ENCODE data around the gene IGFL4.

IGFL4 gene

DNA sequence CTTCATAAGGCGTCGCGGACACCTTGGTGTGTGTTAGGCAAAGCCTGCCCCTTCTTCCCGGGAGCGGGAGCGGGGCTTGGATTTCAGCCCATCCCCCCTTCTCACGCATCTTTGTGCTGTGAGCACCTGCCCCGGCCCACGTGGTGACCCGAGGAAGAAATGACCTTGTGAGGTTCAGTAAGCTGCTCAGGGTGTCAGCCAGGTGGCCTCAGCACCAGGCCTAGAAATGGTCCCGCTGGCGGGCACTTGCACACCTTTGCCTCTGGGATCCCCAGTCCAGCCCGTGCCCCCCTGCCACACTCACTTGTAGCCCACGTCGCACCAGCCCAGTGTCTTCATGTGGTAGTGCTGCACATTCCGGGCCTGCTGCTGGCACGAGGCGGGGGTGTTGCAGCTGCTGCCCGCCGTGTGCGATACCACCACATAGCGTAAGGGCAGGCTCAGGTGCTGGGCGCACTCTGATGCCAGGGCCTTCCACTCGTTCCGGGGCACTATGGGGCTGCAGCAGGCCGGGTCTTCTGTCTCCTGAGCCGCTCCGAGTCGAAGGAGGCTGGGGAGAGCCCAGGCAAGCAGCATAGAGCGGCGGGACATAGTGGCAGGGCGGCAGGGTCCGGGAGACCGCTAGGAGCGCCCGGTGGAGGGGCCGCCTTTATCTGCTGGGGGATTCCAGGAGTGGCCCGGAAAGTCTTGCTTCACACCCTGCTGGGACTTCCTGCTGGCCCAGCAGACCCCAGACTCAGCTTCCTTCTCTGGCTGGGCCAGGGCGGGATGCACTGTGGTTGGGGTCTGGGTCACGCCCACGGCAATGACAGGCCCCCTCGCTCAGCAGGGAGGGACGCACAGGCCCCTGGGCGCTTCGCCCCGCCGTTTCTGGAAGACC lies 18.1 kb downstream of the IGFL4 start, which contains the start of gene PGLYRP1:
Gene PGLYRP1 (minus strand): TSS at position 623 of the 880 bp plus-strand sequence. CDS start 32 bp downstream, at position 591.
- no peak for FAIRE-seq
- DNase-seq (ENCODE audit: insufficient read length, low spot score): no peak

DNA sequence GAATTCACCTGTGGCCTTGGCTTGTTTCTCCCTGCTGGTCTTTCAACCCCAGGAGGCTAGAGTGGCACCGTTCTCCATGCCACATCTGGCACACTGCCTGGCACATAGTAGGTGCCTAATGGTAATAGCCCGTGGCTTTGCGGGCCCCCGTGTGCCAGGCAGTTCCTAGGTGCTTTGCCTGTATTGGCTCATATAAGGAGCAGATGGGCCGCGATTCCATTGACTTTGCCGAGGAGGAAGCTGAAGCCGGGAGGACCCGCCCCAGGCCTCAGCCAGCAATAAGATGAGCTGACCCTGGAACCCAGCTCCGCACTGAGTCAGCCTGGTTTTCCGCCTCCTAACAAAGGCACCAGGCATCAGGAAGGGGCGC lies 18.8 kb downstream of the IGFL4 start:
- no peak for DNase-seq (ENCODE audit: insufficient read length, low spot score)
- no peak for FAIRE-seq

- no peak for DNase-seq (ENCODE audit: insufficient read length, low spot score)
- FAIRE-seq: no peak
Observed at GRCh38 chr19:46021531-46022041, 19.2 kb downstream of the IGFL4 start.

DNA sequence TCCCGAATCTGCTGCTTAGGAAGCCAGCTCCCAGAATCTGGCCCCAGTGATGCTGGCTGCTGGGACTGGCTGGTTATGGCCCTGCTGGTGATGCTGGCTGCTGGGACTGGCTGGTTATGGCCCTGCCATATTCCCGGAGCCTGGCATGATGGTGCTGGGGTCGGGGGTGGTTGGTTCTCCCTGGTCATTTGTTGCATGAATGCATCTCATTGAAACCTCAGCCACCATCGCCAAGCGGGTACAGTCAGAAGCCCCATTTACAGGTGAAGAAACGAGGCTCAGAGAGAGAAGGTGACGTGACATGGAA lies 20.0 kb downstream of the IGFL4 start:
- no peak for DNase-seq (ENCODE audit: insufficient read length, low spot score)
- FAIRE-seq: no peak

DNA sequence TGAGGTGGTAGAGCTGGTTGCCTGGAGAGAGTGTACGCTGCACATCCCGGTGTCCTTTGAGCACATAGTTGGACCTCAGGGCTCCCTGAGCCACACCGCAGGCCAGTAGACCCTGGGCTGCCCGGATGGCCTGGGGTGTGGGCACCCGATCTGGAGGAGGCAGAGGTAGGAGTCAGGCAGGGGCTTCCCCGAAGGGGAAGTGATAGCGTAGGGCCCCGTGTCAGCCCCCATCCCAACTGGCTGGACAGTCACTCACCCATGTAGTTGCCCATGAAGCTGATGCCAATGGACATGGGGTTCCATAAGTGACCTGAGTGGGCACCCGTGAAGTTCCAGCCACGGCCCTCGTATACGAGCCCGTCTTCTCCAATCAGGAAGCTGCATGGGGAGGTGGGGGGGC lies 21.5 kb downstream of the IGFL4 start:
- DNase-seq (ENCODE audit: insufficient read length, low spot score) (no peak), FAIRE-seq (no peak)

GRCh38 chr19:46018729-46019251 lies 22.0 kb downstream of the IGFL4 start:
- DNase-seq (ENCODE audit: insufficient read length, low spot score): no peak
- no peak for FAIRE-seq

GRCh38 chr19:46017874-46018675 lies 22.7 kb downstream of the IGFL4 start:
- FAIRE-seq (no peak), DNase-seq (ENCODE audit: insufficient read length, low spot score) (no peak)

DNA sequence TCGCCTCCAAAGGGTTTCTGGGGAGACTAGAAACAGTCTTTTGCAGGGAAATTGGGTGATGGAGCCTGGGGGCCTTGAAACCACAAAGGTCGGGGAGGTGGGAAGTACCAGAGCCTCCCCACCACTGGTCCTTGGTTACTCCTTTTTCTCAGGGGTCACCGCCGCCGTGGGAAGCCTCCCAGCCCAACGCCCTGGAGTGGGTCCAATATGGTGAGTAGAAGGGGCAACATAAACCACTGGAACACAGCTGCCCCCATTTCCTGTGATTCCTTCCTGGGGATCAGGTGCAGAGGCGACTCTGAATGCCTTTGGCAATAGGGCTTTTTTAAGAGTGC lies 23.7 kb downstream of the IGFL4 start:
- no peak for FAIRE-seq
- no peak for DNase-seq (ENCODE audit: insufficient read length, low spot score)

- FAIRE-seq: peak; percentile 94
- DNase-seq (ENCODE audit: insufficient read length, low spot score): peak; percentile 88
Observed at GRCh38 chr19:46016426-46017094, 24.2 kb downstream of the IGFL4 start.

GRCh38 chr19:46015687-46016425 lies 24.9 kb downstream of the IGFL4 start:
- DNase-seq (ENCODE audit: insufficient read length, low spot score) (no peak), FAIRE-seq (no peak)

- no peak for FAIRE-seq
- peak; percentile 78 for DNase-seq (ENCODE audit: insufficient read length, low spot score)
Observed at GRCh38 chr19:46014941-46015686, 25.7 kb downstream of the IGFL4 start.

DNA sequence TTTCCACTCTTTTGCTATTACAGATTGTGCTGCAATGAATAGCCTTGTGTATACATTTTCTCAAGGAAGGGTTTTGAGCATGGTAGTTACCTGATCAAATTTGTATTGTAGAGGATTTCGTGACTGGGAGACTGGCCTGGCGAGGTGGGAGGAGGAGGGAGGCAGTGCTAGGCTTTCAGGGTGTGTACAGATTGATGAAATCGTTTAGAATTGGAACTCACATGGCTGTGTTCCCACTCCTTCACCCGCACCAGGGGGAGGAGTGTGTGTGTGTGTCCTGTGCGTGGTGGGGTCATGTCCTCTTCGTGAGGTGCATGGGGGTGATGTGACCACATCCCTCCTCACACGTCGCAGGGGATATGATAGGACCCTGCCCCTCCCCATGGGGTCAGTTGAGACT lies 26.3 kb downstream of the IGFL4 start:
- DNase-seq (ENCODE audit: insufficient read length, low spot score) (no peak), FAIRE-seq (no peak)

DNA sequence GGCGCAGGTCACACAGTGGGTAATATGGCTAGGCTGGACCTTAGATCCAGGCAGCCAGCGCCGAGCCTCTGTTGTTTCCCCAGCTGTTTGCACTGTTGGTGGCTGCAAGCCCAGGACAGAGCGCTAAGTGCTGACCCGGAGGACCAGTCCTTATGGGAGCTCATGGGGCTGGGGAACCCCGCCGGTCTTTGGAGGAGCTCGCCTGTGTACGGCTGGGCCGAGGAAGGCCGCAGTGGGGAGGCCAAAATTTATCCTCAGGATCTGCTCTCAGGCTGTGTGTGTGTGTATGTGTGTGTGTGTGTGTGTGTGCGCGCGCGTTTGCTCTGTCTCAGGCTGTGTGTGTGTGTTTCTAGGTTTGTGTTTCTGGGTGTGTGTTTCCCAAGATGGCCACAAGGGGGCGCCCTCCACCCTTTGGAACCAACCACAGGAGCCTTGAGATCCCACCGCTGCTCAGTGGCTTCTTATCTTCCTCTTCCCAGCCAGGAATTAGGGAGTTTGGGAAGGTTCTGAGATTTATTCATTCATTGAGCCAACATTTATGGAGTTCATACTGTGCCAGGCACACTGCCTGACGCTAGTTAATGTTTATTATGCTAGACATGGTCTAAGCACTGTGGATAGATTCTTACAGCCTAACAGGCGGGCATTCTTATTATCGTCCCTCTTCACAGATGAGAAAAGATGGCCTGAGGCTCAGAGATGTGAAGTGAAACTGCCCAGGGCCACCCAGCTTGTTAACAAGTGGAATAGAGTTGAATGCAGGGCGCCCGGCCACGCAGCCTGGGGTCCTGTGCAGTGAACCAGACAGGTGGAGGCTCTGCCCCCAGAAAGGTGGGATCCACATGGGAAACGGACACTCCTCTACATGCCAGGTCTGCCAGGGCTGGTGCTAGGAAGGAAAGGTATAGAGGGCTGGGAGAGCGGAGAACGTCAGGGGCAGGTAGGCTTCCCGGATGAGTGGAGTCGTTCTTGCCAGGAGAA lies 31.0 kb downstream of the IGFL4 start:
- DNase-seq (ENCODE audit: insufficient read length, low spot score): peak; percentile 54
- peak; percentile 23 for FAIRE-seq

GRCh38 chr19:46006411-46006810 lies 34.4 kb downstream of the IGFL4 start:
- DNase-seq (ENCODE audit: insufficient read length, low spot score) (no peak), FAIRE-seq (no peak)

DNA sequence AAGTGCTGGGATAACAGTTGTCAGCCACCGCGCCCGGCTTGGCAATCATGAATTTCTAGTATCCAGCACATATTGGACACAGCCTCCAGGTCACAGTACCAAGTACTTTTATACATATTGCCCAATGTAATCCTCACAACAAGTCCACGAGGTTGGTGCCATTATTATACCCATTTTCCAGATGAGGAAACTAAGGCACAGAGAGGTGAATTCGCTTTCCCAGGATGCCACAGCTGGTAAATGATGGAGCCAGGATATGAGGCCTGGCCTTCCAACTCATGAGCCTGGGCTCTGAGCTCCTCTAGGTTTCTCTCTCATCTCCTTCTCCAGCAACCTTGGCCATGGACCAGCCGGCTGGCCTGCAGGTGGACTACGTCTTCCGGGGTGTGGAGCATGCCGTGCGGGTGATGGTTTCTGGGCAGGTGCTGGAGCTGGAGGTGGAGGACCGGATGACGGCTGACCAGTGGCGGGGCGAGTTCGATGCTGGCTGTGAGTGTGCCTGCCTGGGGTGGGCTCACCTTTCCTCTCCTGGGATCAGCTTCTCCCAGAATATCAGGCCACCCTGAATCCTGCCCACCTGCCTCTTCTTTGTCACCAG lies 38.0 kb downstream of the IGFL4 start:
- no peak for FAIRE-seq

DNA sequence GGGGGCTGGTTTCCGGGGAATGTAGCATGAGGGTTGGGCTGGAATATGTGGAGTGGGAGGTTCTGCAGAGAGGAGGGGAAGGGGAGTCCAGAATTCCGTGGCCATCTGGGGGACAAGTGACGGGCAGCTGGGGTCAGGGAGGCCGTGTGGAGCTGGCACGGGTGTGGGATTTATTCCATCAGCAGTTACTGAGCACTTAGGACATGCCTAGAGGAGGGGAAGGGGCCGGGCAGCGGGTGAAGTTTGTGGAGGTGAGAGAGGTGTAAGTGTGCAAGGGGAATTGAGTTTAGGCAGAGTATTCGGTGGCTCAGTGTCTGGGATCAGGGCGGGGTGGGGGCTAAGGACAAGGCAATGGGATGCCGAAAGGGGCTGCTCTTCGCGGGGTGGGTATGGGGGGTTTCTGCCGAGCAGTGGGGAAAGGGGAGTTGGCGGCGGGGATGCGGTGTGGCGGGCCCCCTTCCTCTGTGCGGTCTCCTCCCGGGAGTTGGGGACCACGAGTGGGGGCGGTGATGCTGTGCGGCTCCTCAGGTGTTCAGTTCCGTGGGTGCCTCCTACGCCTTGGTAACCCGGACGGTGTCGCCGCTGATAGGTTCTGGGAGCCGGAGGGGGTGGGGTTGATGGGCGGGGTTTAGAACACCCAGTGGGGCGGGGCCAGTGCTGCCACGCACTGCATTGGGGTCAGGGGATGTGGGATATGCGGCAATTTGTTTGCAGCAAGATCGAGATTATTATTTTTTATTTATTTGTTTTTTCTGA lies 40.1 kb downstream of the IGFL4 start:
- DNase-seq (ENCODE audit: insufficient read length, low spot score): peak; percentile 78
- peak; percentile 52 for FAIRE-seq

More for the DNA sequence above, 38.0 kb downstream of the IGFL4 start:
- DNase-seq (ENCODE audit: insufficient read length, low spot score): no peak

DNA sequence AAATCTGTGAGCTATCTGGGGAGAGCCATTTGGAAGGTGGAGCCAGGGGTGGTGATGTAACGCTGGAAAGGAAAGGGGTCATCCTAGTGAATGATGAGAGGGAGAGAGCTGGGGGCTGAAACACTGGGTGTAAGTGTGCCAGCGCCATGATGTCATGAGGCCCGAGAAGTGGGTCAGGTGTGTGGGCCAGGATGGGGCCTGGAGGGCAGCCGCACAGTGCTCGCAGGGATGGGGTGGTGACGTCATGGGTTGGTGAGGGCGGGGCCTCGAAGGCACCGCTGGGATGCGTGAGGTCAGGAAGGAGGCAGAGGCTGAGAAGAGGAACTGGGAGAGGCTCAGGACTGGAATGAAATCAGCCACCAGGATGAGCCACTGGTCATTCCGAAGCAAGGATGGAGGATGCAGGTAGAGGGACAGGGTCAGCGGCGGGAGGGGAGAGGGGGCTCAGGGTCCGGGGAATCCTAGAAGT lies 41.1 kb downstream of the IGFL4 start:
- DNase-seq (ENCODE audit: insufficient read length, low spot score): no peak
- FAIRE-seq: no peak

Data from GM19239 (cell line).